GM10266 (cell line): Measurements from ENCODE around the gene KISS1R.
A peak's percentile ranks its signal among the peaks of the same experiment; 100 is the strongest.

ENCODE experiments used
- DNase-seq: peaks from one replicate; pipeline ENCODE4 v3.0.0; 2012; ENCODE audit errors: extremely low spot score
- CTCF ChIP-seq: IDR thresholded peaks from 2 replicates; pipeline ENCODE4 v1.5.1; 2012; ENCODE audit warnings: mild to moderate bottlenecking, low read depth; ENCODE audit not compliant: control insufficient read depth, insufficient read depth; ENCODE audit errors: missing control alignments

The KISS1R gene

DNA sequence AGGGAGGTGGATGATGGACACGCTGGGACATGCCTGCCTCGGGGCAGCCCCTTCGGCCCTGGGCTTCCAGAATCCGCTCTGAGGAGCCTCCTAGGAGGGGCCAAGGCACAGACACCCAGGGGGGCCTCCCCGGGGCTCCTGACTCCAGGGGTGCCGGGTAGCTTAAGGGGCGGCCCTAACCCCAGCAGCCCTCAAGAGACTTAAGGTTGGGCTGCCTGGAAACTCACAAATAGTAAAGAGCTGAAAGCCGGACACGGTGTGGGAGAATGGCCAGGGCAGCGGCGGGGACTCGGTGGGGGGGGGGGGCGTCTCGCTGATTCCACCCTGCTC, 16.4 kb downstream of the KISS1R start:
- no peak for TF ChIP-seq CTCF
- DNase-seq = no peak

GRCh38 chr19:934197-934840, 17.2 kb downstream of the KISS1R start:
- TF ChIP-seq CTCF = no peak
- no peak for DNase-seq

- no peak for DNase-seq
- TF ChIP-seq CTCF = no peak
Observed at GRCh38 chr19:934865-935479, 17.8 kb downstream of the KISS1R start.

DNA sequence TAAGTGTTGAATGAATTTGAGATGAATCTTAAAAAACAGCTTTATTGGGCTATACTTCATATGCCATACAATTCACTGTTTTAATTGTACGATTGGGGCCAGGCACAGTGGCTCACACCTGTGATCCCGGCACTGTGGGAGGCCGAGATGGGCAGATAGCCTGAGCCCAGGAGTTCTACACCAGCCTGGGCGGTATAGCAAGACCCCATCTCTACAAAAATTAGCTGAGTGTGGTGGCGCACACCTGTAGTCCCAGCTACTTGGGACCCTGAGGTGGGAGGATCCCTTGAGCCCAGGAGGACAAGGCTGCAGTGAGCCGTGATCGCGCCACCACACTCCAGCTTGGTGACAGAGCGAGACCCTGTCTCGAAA, 19.0 kb downstream of the KISS1R start:
- no peak for TF ChIP-seq CTCF
- DNase-seq = no peak

GRCh38 chr19:937259-937694, 20.1 kb downstream of the KISS1R start:
- peak; percentile 71 for DNase-seq
- TF ChIP-seq CTCF = no peak

DNA sequence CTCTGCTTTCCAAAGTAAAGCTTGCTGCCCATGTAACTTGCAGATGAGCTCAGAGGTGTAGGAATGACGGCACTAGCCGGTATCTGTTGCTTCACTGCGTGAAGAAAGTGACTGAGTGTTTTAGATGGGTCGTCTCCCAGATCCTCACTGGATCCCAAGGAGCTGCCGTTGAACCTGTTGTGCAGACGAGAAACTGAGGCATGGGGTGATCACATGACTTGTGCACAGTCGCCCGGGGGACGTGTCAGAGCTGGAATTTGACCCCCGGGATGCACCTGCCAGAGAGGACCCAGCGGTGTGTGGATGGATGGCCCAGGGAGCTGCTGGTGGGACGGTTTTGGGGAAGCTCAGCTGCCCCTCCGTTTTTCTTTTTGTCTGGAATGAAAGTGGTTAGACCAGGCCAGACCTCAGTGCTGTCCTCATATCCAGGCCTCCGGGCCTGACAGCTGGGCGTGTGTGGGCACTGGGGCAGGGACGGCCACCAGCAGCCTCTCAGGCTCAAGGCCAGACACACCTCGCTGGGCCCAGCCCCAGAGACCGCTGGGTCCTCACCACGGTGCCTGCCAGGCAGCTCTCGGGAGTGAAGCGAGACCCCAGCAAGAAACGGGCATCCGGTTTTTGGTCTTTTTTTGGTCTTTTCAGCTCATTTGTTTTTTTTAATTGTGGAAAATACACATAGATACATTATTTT, 21.2 kb downstream of the KISS1R start:
- no peak for TF ChIP-seq CTCF
- no peak for DNase-seq

DNA sequence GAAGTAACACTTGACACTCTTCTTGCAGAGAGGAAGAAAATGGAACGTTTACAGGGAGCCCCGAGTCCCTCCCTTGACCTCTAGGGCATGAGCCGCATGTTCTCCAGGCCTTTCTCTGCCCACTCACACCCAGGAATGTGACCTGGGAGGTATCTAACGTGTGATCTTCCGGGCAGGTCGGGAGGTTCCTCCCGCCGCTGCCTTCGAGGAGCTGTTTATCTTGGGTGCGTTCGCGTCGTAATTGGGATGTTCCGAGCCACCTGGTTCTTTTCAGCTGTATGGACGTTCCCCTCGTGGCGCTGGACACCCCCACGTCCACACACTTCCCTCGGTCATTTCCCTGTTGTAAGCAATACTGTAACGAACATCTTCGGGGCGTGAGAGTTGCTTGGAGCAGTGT, 22.3 kb downstream of the KISS1R start:
- DNase-seq = no peak
- TF ChIP-seq CTCF = no peak
